Loucy (cell line): Measurements from ENCODE around the gene RAP1GAP2.
"Not testable (repeated sequence)": the region's sequence is repeated elsewhere in the genome, so short reads cannot be mapped to it uniquely, and the experiment has no call there.

Experiments used
- H2AFZ ChIP-seq: fragments of 200-600 bp; sonication (generic); 2 replicates; pipeline ENCODE4 v1.6.0; 2016; ENCODE audit warnings: antibody characterized with exemption, mild to moderate bottlenecking, low read length, moderate library complexity
- H3F3A ChIP-seq: fragments of 200-600 bp; 2 replicates; pipeline ENCODE4 v1.6.0; 2016; ENCODE audit warnings: antibody characterized with exemption, low read depth, mild to moderate bottlenecking
- H3K27me3 ChIP-seq: fragments of 200-600 bp; sonication (generic); 2 replicates; pipeline ENCODE4 v1.6.1; 2014; ENCODE audit warnings: low read length, mild to moderate bottlenecking; ENCODE audit not compliant: insufficient read depth, poor library complexity, severe bottlenecking
- H3K36me3 ChIP-seq: fragments of 200-600 bp; sonication (generic); 2 replicates; pipeline ENCODE4 v1.6.1; 2016; ENCODE audit warnings: low read length; ENCODE audit not compliant: insufficient read depth
- H3K4me1 ChIP-seq: fragments of 200-600 bp; sonication (generic); 2 replicates; pipeline ENCODE4 v1.5.1; 2014; ENCODE audit warnings: low read length, mild to moderate bottlenecking; ENCODE audit not compliant: insufficient read depth, poor library complexity, severe bottlenecking
- H3K4me2 ChIP-seq: fragments of 200-600 bp; sonication (generic); 2 replicates; pipeline ENCODE4 v1.6.0; 2014; ENCODE audit warnings: antibody characterized with exemption, low read length, low read depth, mild to moderate bottlenecking; ENCODE audit not compliant: poor library complexity, severe bottlenecking
- H3K4me3 ChIP-seq: fragments of 200-600 bp; sonication (generic); 2 replicates; pipeline ENCODE4 v1.5.1; 2014; ENCODE audit warnings: low read length, mild to moderate bottlenecking, mixed read lengths; ENCODE audit not compliant: poor library complexity, severe bottlenecking
- H3K79me2 ChIP-seq: fragments of 200-600 bp; sonication (generic); 2 replicates; pipeline ENCODE4 v1.6.1; 2014; ENCODE audit warnings: low read length; ENCODE audit not compliant: insufficient read depth
- H3K9ac ChIP-seq: fragments of 200-600 bp; sonication (generic); 2 replicates; pipeline ENCODE4 v1.6.0; 2014; ENCODE audit warnings: mild to moderate bottlenecking, low read depth, low read length, moderate library complexity; ENCODE audit not compliant: poor library complexity, severe bottlenecking
- H3K9me2 ChIP-seq: fragments of 200-600 bp; sonication (generic); replicated peaks from 2 replicates; pipeline ENCODE4 v1.6.1; 2016; ENCODE audit warnings: low read depth, low read length, mixed read lengths
- H3K9me3 ChIP-seq: fragments of 200-600 bp; sonication (generic); 2 replicates; pipeline ENCODE4 v1.6.1; 2014; ENCODE audit warnings: mild to moderate bottlenecking, antibody characterized with exemption, low read length, low read depth; ENCODE audit not compliant: insufficient read depth
- H4K20me1 ChIP-seq: fragments of 200-600 bp; sonication (generic); 2 replicates; pipeline ENCODE4 v1.6.0; 2014; ENCODE audit warnings: antibody characterized with exemption, low read length, mild to moderate bottlenecking; ENCODE audit not compliant: insufficient read depth, poor library complexity, severe bottlenecking
- CTCF ChIP-seq: fragments of 200-600 bp; sonication (generic); conservative IDR thresholded peaks from 2 replicates; pipeline ENCODE4 v1.5.1; 2014; ENCODE audit warnings: mild to moderate bottlenecking, antibody characterized with exemption, low read length
- EZH2phosphoT487 ChIP-seq: fragments of 200-600 bp; IDR thresholded peaks from 2 replicates; pipeline ENCODE4 v1.6.1; 2018; ENCODE audit warnings: antibody characterized with exemption, mild to moderate bottlenecking, moderate library complexity, borderline replicate concordance

The RAP1GAP2 gene

DNA sequence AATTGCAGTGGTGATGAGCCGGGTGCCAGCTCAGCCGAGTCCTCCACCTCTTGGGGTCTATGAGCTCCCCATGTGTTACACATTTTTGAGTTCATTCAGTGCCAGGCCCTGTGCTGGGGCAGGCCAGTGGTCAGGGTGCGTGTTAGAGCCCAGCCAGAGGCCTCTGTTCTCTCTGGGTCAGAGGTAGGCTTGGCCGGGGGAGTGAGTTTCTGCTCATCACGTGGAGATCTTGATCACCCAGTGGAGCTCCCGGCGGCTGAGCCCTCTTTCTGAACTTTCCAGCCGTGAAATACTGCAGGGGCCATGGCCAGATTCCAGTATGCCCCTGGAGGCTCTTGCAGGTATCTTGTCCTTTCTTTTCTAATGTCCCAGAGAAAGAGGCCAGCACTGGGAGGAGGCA is 93.0 kb downstream of the RAP1GAP2 start:
- no peak overlapping the region for H3K4me3 ChIP-seq
- H3K9ac ChIP-seq, result no peak overlapping the region
- peaks cover 80% of the 10 kb centered on the region for H4K20me1 ChIP-seq
- H3K9me3 ChIP-seq, result no peaks in the 10 kb centered on the region
- H3K4me1 ChIP-seq, result no peaks in the 10 kb centered on the region
- no peak overlapping the region for H2AFZ ChIP-seq
- H3K36me3 ChIP-seq, result peaks cover 59% of the 10 kb centered on the region; the same call in 1 of the 2 replicates
- H3K27me3 ChIP-seq, result no peaks in the 10 kb centered on the region
- no peaks in the 10 kb centered on the region for H3K9me2 ChIP-seq
- H3F3A ChIP-seq, result no peaks in the 10 kb centered on the region; the same call in 1 of the 2 replicates
- H3K79me2 ChIP-seq, result peaks cover 99% of the 10 kb centered on the region
- H3K4me2 ChIP-seq, result no peak overlapping the region
- TF ChIP-seq EZH2phosphoT487, result no peak
- no peak for TF ChIP-seq CTCF

DNA sequence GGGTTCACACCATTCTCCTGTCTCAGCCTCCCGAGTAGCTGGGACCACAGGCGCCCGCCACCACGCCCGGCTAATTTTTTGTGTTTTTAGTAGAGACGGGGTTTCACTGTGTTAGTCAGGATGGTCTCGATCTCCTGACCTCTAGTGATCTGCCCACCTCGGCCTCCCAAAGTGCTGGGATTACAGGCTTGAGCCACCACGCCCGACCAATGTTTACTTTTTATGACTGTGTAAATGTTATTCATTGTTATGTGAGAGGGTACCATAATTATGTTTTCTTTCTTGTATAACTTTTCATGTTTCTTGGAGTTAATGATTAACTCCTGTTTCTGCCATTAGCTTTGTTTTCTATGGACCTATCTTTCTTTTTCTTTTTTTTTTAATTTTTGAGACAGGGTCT is 94.5 kb downstream of the RAP1GAP2 start:
- Histone ChIP-seq H3K79me2 (peaks cover 99% of the 10 kb centered on the region), H4K20me1 (peaks cover 81% of the 10 kb centered on the region), H3K36me3 (peaks cover 62% of the 10 kb centered on the region; the same call in 1 of the 2 replicates)
- H3K9ac ChIP-seq, H3K27me3 ChIP-seq, H3K4me2 ChIP-seq, H3F3A ChIP-seq, H3K4me3 ChIP-seq, H3K4me1 ChIP-seq, H2AFZ ChIP-seq, H3K9me2 ChIP-seq, H3K9me3 ChIP-seq: not testable (repeated sequence)

DNA sequence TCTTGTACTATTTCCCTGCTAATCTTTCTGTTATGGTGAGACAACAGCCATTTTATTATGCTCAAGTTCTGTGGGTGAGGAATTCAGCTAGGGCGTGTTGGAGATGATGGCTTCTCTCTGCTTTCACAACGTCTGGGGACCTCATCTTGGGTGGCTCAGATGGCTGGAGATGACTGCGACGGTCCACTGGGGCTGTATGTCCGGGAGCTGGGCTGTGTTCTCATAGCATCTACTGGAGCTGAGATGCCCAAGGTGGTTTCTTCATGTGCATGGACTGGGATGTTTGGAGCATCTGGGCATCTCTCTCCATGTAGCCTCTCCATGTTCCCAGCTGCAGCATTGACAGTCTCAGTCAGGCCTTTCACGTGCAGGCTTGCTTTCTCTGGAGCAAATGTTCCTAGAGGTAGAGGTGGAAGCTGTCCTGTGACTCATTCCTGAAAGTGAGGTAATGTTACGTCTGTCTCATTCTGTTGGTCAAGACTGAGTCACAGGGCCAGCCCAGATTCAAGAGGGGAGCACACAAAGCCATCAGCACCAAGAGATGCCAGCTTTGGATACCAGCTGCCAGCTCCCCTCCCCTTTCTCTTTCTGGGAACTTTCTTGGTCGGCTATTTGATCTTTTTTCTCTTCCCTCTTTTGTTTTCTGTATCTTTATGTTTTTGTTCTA is 96.2 kb downstream of the RAP1GAP2 start:
- Histone ChIP-seq H3K4me1 (no peaks in the 10 kb centered on the region), H3K9me2 (no peaks in the 10 kb centered on the region), H4K20me1 (peaks cover 84% of the 10 kb centered on the region), H3K9ac (no peak overlapping the region), H2AFZ (no peak overlapping the region), H3K79me2 (peaks cover 99% of the 10 kb centered on the region), H3K4me2 (no peak overlapping the region), H3K27me3 (no peaks in the 10 kb centered on the region), H3K36me3 (peaks cover 59% of the 10 kb centered on the region; the same call in 1 of the 2 replicates), H3K4me3 (no peak overlapping the region), H3F3A (no peaks in the 10 kb centered on the region; the same call in 1 of the 2 replicates), H3K9me3 (no peaks in the 10 kb centered on the region)
- TF ChIP-seq EZH2phosphoT487 (no peak), CTCF (no peak)

DNA sequence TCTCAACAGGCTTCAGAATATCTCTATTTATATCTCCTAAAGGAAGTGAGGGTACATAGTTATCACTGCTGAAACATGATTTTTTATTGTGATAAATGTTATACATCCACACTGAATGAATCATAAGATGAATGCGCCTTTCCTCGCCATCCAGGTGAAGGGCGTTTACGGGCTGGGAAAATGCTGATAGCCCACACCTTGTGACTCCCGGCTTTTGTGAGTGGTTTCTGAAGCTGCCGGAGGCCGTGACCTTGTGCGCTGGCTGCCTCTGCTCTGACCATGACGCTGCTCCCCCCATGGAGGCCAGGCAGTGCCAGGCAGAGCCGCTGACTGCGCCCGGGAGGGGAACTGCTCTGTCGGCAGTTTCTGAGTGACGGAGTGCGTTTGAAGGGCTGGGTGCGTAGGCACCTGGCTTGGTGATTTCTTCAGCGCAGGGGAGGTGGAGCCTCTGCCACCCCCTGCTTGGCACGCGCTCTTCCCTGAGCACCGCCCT is 97.2 kb downstream of the RAP1GAP2 start:
- H3K4me2 ChIP-seq, result no peak overlapping the region
- peaks cover 99% of the 10 kb centered on the region for H3K79me2 ChIP-seq
- TF ChIP-seq CTCF (no peak), EZH2phosphoT487 (no peak)
- H3K9ac ChIP-seq, result no peak overlapping the region
- no peak overlapping the region for H3K4me3 ChIP-seq
- H3F3A ChIP-seq, result no peaks in the 10 kb centered on the region; the same call in 1 of the 2 replicates
- peaks cover 84% of the 10 kb centered on the region for H4K20me1 ChIP-seq
- no peaks in the 10 kb centered on the region for H3K9me2 ChIP-seq
- peaks cover 54% of the 10 kb centered on the region; the same call in 1 of the 2 replicates for H3K36me3 ChIP-seq
- no peaks in the 10 kb centered on the region for H3K9me3 ChIP-seq
- H3K4me1 ChIP-seq, result no peaks in the 10 kb centered on the region
- H2AFZ ChIP-seq, result no peak overlapping the region
- no peaks in the 10 kb centered on the region for H3K27me3 ChIP-seq
